Skeletal muscle cell (primary cell): Measurements from ENCODE around the gene COX19.
"Not testable (repeated sequence)": the region's sequence is repeated elsewhere in the genome, so short reads cannot be mapped to it uniquely, and the experiment has no call there.

ENCODE experiments used
- DNase-seq: peaks from one replicate; pipeline ENCODE4 v3.0.0-alpha.2; 2010; ENCODE audit warnings: low read depth
- H3K4me3 ChIP-seq: 2 replicates; pipeline ENCODE4 v1.5.1; 2011; ENCODE audit warnings: low read depth, mild to moderate bottlenecking, control low read depth, low read length, moderate library complexity

The COX19 gene

DNA sequence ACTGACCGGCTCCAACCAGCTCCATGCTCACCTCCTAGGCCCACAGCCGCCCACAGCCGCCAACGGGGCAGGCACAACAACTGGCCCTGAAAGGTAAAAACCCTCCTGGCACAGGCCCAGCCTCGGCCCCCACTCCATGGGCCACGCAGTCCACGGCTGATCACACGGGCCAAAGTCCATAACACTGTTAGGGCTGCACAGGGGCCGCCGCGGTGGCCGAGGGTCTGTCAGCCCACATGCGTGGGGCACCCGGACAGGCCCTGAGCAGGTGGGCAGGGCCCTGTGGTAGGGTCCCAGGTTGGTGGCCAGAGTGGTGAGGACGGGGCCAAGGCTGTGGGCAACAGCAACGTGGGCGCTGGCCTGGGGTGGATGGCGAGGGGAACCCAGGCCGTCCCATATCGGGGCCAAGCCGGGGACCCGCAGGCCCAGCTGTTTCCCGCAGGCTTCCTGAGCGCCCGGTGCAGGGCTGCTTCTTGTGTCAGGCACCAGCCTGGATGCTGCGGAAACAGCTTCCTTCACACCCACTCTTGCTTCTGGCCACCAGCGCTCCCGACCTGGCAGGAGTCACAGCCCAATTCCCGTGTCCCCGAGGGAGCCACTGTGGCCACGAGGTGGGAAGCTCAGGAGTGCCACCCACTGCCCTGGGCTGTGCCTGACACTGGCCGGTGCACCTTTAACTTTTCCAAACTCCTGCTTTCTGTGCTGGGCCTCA is 36.8 kb upstream of the COX19 start:
- H3K4me3 ChIP-seq: no peak overlapping the region

DNA sequence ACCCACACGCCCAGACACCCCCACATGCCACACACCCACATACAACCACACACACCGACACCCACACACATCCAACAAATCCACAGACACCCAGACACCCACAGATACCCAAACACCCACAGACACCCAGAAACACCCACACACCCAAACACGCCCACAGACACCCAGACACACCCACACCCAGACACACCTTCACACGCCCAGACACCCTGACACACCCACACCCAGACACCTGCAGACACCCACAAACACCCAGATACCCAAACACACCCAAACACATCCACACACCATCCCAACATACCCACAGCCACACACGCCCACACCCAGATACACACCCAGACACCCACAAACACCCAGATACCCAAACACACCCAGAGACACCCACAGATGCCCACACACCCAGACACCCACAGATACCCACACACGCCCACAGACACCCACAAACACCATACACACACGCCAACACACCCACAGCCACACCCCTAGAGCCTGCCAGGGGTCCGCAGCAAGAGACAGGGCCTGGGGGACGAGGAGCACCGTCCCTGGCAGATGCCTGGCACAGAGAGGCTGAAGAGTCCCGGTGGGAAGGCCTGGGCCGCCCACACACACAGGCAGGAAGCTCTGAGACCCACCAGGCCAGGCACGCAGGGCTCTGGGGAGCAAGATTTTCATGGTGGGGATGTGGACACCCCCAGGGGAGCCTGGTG is 36.1 kb upstream of the COX19 start:
- no peak overlapping the region for H3K4me3 ChIP-seq
- DNase-seq: no peak

More for the DNA sequence above, 36.8 kb upstream of the COX19 start:
- DNase-seq: no peak

DNA sequence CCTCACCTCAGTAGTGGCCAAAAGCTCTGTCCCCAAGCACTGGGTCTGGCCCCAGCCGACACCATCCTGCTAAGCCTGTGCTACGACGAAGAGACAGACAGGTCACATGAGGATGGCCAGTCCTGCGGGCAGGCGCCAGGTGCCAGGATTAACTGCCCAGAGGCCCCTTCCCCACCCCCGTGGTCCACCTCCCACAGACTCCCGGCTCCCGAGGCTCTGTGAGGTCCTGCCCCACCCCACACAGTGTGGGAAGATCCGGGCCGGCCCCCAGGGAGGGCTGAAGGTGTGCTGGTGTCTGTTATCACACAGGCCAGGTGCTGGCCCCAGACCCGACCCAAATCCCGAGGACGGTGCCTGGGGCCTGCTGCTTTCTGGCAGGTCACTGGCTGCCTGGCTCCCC is 34.9 kb upstream of the COX19 start:
- DNase-seq: no peak
- H3K4me3 ChIP-seq: no peak overlapping the region

GRCh38 chr7:1009747-1010146 is 34.4 kb upstream of the COX19 start:
- H3K4me3 ChIP-seq: no peak overlapping the region
- no peak for DNase-seq

DNA sequence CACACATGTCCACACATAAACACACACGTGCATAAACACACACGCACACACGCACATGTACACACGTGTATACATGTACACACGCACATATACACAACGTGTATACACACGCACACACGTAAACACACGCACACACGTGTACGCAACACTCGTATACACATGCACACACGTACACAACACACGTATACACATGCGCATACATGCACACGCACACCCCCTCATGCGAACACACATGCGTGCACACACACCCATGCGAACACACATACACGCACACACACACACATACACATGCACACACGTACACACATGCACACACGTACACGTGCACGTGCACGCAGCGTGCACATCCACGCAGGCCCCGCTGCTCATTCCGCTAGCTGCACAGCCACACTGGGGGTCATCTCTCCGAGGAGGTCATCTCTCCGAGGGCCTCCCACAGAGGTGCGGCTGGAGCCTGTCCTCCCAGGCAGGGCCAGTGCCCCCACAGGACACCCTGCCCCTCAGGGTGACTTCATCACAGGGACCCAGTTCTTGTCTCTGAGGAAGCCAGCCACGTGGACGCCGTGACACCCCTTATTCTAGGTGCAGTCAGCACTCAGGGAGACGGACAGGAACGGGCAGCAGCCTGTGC is 33.5 kb upstream of the COX19 start:
- H3K4me3 ChIP-seq: no peak overlapping the region
- no peak for DNase-seq

DNA sequence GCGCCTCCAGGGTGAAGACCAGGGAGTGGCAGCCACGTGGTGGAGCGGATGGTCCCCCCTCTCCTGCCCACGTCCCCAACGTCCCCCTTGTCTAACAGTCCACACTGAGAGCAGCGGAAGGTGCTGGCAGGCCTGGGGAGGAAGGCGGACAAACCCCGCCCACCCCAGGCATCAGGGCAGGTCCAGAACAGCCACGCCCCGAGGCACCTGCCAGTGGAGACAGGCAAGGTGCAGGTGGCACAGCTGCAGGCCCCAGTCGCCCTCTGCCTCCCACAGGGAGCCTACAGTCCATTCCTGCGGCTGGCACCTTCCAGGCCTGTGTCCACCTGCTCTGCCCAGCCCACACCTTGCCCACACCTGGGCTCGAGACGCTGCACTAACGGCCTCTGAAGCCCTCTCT is 32.6 kb upstream of the COX19 start:
- DNase-seq: no peak
- H3K4me3 ChIP-seq: no peak overlapping the region

DNA sequence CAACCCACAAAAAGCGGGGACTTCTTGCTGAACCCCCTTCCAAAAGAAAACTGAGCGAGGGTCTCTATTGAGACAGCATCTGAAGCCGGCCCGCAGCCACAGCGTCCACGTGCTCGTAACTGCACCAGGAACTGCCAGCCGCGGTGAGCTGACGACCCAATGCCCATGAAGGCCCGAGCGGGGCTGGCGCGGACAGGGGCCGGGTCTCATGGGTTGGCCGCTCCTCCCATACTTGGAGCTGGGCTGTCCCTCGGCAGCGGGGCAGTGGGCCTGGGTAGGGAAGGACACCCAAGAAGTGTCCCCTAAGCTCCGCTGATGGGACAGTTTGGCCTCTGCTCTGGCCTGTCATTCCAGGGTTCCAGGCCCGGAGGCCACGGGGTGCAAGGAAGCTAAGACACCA is 30.0 kb upstream of the COX19 start:
- no peak overlapping the region for H3K4me3 ChIP-seq
- DNase-seq: no peak

DNA sequence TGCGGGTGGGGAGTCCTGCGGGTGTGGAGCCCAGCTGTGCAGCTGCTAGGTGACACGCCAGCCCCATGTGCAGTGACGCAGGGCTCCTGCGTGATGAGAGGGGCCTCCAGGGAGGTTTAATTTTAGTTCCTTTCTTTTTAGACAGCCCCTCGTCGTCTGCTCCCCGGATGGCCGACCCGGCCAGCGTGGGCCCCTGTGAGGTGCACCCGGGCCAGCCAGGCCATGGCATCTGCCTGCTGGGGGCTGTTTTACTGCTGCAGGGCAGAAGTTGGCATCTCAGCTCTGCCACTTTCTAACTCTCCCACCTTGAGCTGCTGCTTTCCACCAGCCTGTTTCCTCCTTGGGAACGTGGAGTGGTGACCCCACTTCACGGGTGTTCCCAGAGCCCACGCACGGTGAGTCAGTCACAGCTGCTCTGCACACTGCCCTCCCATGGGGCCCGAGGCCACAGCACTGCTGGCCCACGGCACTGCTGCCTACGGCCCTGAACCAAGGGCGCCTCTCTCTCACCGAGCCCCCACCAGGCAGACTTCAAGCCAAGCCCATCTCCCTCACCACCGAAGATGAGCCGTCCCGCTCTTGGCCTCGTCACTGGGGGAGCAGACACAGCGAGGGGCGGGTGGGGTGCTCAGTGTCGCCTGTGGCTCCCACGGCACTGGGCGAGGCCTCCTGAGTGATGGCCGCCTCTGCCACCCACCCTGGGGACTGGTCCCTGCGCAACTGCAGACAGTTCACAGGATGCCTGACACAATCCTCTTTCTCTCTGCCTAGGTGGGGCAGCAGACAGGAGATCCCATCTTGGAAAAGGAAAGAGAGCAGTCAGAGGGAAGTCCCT is 28.9 kb upstream of the COX19 start:
- no peak overlapping the region for H3K4me3 ChIP-seq
- DNase-seq: no peak

DNA sequence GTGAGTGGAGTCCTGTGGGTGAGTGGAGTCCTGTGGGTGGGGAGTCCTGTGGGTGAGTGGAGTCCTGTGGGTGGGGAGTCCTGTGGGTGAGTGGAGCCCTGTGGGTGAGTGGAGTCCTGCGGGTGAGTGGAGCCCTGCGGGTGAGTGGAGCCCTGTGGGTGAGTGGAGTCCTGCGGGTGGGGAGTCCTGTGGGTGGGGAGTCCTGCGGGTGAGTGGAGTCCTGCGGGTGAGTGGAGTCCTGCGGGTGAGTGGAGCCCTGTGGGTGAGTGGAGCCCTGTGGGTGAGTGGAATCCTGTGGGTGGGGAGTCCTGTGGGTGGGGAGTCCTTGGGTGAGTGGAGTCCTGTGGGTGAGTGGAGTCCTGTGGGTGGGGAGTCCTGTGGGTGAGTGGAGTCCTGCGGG is 27.1 kb upstream of the COX19 start:
- DNase-seq, H3K4me3 ChIP-seq: not testable (repeated sequence)

DNA sequence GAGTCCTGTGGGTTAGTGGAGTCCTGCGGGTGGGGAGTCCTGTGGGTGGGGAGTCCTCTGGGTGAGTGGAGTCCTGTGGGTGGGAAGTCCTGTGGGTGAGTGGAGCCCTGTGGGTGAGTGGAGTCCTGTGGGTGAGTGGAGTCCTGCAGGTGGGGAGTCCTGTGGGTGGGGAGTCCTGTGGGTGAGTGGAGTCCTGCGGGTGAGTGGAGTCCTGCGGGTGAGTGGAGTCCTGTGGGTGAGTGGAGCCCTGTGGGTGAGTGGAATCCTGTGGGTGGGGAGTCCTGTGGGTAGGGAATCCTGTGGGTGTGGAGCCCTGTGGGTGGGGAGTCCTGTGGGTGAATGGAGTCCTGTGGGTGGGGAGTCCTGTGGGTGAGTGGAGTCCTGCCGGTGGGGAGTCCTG is 26.7 kb upstream of the COX19 start:
- not testable (repeated sequence) for H3K4me3 ChIP-seq, DNase-seq

DNA sequence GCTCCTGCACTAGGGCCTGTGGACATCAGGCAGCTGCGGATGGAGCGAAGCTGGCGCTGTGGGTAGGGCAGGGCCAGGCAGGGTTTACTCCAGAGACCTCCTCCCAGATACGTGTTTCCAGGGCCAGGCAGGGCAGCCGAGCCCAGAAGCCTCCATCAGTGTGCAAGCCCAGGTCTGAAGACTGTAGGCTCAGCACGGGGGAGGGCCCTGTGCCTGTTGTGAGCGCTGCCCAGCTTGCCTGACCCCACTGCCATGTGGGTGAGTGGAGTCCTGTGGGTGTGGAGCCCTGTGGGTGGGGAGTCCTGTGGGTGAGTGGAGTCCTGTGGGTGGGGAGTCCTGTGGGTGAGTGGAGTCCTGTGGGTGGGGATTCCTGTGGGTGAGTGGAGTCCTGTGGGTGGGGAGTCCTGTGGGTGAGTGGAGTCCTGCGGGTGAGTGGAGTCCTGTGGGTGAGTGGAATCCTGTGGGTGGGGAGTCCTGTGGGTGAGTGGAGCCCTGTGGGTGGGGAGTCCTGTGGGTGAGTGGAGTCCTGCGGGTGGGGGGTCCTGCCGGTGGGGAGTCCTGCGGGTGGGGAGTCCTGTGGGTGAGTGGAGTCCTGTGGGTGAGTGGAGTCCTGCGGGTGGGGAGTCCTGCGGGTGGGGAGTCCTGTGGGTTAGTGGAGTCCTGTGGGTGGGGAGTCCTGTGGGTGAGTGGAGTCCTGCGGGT is 25.9 kb upstream of the COX19 start:
- H3K4me3 ChIP-seq, DNase-seq: not testable (repeated sequence)

DNA sequence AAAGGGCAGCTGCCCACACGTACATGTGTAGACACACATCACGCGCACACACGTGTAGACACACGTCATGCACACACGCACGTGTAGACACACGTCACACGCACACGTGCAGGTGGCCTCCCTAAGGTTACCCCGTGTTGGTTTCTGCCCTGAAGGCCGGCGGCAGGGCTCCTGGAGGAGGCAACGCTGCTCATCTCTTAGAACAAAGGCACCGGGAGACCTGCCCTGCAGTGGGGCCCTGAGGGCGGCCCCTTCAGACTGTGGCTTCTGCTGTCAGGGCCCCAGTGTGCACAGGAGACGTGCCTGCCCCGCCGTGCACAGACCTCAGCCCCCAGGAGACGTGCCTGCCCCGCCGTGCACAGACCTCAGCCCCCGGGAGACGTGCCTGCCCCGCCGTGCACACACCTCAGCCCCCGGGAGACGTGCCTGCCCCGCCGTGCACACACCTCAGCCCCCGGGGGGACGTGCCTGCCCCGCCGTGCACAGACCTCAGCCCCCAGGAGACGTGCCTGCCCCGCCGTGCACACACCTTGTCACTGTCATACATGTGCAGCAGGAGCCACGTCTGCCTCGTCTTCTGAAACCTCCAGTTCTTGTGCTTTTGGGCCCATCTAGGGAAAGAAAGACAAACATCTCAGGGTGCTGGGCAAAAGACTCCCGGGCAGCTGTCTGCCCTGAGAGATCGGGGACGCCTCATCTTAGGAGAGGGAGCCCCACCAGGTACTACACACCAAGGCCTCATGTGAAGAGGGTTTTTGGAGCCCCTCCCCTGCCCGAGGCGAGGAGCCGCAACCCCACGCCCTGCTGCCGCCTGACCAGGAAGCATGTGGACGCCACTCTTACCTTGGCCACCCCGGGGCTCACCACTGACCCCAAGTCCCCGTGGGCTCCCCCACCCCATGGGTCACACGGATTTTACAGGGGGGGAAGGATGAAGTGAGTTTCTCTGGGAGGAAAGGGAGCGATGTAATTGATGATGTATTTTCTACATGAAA is 24.9 kb upstream of the COX19 start:
- DNase-seq: no peak

GRCh38 chr7:999149-999879 is 24.0 kb upstream of the COX19 start:
- no peak overlapping the region for H3K4me3 ChIP-seq
- no peak for DNase-seq

More for the DNA sequence above, 24.9 kb upstream of the COX19 start:
- H3K4me3 ChIP-seq: no peak overlapping the region

- no peak overlapping the region for H3K4me3 ChIP-seq
- no peak for DNase-seq
Measured at GRCh38 chr7:997404-998395, 22.4 kb upstream of the COX19 start.

DNA sequence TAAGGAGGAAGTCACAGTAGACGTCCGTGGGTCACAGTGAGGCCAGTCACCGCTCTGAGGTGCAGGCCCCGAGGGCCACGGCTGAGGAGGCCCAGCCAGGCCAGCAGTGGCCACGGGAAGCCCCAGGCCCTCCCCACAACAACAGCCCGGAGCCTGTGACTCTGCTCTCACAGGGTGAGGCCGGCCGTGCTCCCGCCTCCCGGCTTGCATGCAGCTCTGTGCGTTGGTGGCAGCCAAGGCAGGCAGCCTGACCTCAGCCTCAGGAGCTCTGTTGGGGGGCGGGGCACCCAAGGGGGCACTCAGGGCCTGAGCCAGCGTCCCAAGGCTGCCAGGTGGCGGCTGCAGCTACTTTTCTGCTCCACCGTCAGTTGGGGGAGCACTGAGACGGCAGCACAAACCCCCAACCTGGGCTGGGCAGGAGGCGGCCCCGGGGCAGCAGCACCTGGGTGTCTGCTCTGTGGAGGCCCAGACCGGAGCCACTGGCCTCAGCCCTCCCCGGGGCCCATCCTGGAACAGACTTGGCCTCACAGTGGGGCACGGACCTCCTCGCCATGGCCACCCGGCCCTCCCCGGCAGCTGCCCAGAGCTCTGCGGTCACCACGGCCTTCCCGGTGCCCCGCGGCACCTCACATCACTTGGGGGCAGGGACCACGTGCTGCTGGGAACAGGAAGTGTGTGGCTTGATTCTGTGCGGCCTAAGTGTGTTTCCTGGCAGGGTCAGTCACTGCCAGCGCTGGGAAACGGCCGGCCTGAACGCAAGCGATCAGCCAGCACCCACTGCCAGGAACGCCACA is 20.9 kb upstream of the COX19 start:
- no peak overlapping the region for H3K4me3 ChIP-seq
- DNase-seq: no peak

- H3K4me3 ChIP-seq: no peak overlapping the region
- no peak for DNase-seq
Measured at GRCh38 chr7:995571-995970, 20.2 kb upstream of the COX19 start.
